Fibroblast of lung (primary cell): ENCODE data around the gene HSD11B1L. TPM values are rescaled to one million over a fixed set of nuclear protein-coding genes. Genes with fewer than 3 reads are reported as not detected.

Experiments
- DNase-seq, 2 donors: peaks; one replicate each; pipeline versions ENCODE4 v3.0.0 to v3.0.0-alpha.2; 2010; ENCODE audit warnings: low read depth in 2 of 2
- H2AFZ ChIP-seq: 2 replicates; pipeline ENCODE4 v1.5.1; 2012; ENCODE audit warnings: low read length, control low read depth, inconsistent platforms
- H3K27ac ChIP-seq: 2 replicates; pipeline ENCODE4 v1.5.1; 2011; ENCODE audit warnings: low read length, control low read depth; ENCODE audit not compliant: insufficient read depth
- H3K27me3 ChIP-seq: 2 replicates; pipeline ENCODE4 v1.5.1; 2011; ENCODE audit warnings: mild to moderate bottlenecking, low read length; ENCODE audit not compliant: control insufficient read depth, insufficient read depth
- H3K36me3 ChIP-seq: 2 replicates; pipeline ENCODE4 v1.5.1; 2011; ENCODE audit warnings: low read length; ENCODE audit not compliant: control insufficient read depth, insufficient read depth
- H3K4me1 ChIP-seq: 2 replicates; pipeline ENCODE4 v1.5.1; 2011; ENCODE audit warnings: low read length; ENCODE audit not compliant: control insufficient read depth, insufficient read depth; ENCODE audit errors: extremely low read depth
- H3K4me2 ChIP-seq: 2 replicates; pipeline ENCODE4 v1.5.1; 2011; ENCODE audit warnings: low read length, control low read depth; ENCODE audit not compliant: insufficient read depth; ENCODE audit errors: extremely low read depth
- H3K4me3 ChIP-seq, 4 experiments: fragments of 200-600 bp in 1 of 4; sonication (generic) in 1 of 4; replicated peaks in 1 of 4; 2 replicates each; pipeline ENCODE4 v1.5.1; 2011 to 2016; ENCODE audit warnings: low read length in 4 of 4, low read depth in 3 of 4, mild to moderate bottlenecking in 3 of 4, control low read depth in 2 of 4, inconsistent platforms in 1 of 4, mixed read lengths in 1 of 4; ENCODE audit not compliant: insufficient read depth in 1 of 4; ENCODE audit errors: control extremely low read depth in 1 of 4
- H3K79me2 ChIP-seq: 2 replicates; pipeline ENCODE4 v1.5.1; 2012; ENCODE audit warnings: mild to moderate bottlenecking, low read length, inconsistent platforms; ENCODE audit not compliant: control insufficient read depth, insufficient read depth
- H3K9ac ChIP-seq: 2 replicates; pipeline ENCODE4 v1.5.1; 2011; ENCODE audit warnings: mild to moderate bottlenecking, low read length, control low read depth; ENCODE audit not compliant: insufficient read depth
- H3K9me3 ChIP-seq: 2 replicates; pipeline ENCODE4 v1.5.1; 2012; ENCODE audit warnings: low read depth, low read length; ENCODE audit not compliant: control insufficient read depth, insufficient read depth
- H4K20me1 ChIP-seq: 2 replicates; pipeline ENCODE4 v1.5.1; 2011; ENCODE audit warnings: low read length; ENCODE audit not compliant: control insufficient read depth, insufficient read depth; ENCODE audit errors: extremely low read depth
- EZH2 ChIP-seq: IDR thresholded peaks from 2 replicates; pipeline ENCODE4 v1.5.1; 2012; ENCODE audit warnings: low read length, control low read depth, mild to moderate bottlenecking; ENCODE audit errors: missing control alignments
- polyA plus RNA-seq, 2 donors: library from polyadenylated mRNA; depleted of rRNA in 1 of 2; stranded (reverse) in 1 of 2; unstranded in 1 of 2; fragments of >200 nt; gene quantifications; 2 replicates each; pipeline ENCODE4 v1.2.1, GENCODE V29; 2011 to 2012; ENCODE audit warnings: missing spikeins in 1 of 2
- total RNA-seq: library from RNA; depleted of rRNA; stranded (reverse); fragments of >200 nt; gene quantifications from 2 replicates; pipeline ENCODE4 v1.2.1, GENCODE V29; 2014
- TF ChIP-seq, protein P1 (sequence below), 2 donors: IDR thresholded peaks in 1 of 2; conservative IDR thresholded peaks in 1 of 2; 1 replicate in 1 of 2; 2 replicates in 1 of 2; pipeline ENCODE4 v1.5.1; 2011 to 2012; ENCODE audit warnings: low read length in 2 of 2, control low read depth in 1 of 2, inconsistent platforms in 1 of 2, low read depth in 1 of 2, mild to moderate bottlenecking in 1 of 2

HSD11B1L gene
- total and polyA plus RNA-seq, 2 donors (not counting 1 experiment from before 2014, with no cell fraction given), result 5.1 to 13.0 TPM

DNA sequence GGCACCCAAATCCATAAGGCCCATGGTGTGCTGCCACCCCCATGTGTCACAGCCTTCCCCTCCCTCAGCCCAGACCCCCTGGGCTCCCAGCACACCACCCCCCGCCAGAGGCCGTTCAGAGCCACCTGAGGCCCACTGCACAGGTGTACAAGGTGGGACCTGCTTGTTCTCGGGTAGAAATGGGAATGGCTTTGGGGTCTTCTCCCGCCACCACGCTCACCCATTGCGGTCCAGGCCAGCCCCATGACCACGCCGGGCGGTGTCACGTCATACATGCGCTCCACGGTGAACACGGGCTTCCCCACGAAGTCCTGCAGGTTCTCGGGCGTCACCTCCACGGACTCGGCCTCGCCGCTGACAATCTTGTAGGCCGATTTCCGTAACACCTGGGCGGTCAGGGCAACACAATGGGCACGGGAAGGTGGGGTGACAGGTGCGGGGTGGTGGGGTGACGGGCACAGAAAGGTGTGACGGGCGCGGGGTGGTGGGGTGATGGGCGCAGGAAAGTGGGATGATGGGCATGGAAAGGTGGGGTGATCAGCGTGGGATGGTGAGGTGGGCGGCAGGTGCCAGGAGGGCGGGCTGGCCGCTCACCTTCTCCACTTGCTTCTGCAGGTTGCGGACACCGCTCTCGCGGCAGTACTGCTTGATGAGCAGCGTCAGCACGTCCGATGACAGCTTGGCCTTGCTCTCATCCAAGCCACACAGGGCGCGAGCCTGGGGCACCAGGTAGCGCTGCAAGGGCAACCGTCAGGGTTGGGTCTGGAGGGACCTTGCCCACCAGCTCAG lies 13.5 kb downstream of the HSD11B1L start:
- Histone ChIP-seq H3K79me2 (peaks cover 62% of the 10 kb centered on the region), H3K4me1 (peaks cover 2% of the 10 kb centered on the region), H3K4me2 (no peak overlapping the region), H2AFZ (no peak overlapping the region), H3K9ac (no peak overlapping the region), H3K36me3 (peaks cover 56% of the 10 kb centered on the region), H3K27me3 (no peaks in the 10 kb centered on the region), H3K9me3 (no peaks in the 10 kb centered on the region), H3K4me3 (no peak overlapping the region), H4K20me1 (no peaks in the 10 kb centered on the region), H3K27ac (no peak overlapping the region)
- no peak for TF ChIP-seq EZH2
- TF ChIP-seq, protein P1, sequence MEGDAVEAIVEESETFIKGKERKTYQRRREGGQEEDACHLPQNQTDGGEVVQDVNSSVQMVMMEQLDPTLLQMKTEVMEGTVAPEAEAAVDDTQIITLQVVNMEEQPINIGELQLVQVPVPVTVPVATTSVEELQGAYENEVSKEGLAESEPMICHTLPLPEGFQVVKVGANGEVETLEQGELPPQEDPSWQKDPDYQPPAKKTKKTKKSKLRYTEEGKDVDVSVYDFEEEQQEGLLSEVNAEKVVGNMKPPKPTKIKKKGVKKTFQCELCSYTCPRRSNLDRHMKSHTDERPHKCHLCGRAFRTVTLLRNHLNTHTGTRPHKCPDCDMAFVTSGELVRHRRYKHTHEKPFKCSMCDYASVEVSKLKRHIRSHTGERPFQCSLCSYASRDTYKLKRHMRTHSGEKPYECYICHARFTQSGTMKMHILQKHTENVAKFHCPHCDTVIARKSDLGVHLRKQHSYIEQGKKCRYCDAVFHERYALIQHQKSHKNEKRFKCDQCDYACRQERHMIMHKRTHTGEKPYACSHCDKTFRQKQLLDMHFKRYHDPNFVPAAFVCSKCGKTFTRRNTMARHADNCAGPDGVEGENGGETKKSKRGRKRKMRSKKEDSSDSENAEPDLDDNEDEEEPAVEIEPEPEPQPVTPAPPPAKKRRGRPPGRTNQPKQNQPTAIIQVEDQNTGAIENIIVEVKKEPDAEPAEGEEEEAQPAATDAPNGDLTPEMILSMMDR (conservative IDR thresholded peaks at IDR 0.05 in 1 of 2, IDR thresholded peaks at IDR 0.05 in 1 of 2; ENCODE audit: low read depth in 1 of 2, low read length in 2 of 2), result no peak
- DNase-seq, result no peak

DNA sequence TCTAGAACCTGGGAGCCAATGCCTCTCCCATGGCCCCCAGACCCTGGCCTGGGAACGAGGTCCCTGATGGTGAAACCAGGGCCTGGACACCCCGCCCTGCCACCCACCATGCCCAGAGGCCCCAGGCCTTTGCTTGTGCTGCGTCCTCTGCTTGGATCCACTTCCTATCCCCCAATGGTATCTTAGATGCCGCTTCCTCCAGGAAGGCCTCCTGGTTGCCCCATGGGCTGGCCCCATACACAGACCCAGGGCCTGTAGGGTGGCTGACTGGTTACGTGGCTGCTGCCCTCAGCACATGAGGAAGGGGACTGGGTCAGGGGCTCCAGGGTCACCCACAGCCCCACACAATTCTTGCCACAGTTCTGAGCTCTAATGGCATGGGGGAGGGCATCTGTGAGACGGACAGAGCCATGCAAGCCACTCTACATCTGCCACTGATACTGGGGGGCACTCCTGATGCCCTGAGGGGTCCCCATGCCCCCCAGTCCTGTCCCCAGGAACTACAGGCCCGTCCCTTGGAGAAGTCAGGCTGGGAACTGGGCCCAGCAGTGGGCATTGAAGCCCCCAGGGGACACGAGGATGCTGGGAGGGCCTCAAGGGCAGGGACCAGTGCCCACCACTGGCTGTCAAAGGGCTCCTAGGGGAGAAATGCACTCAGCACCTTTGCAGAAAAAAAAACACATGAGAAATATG lies 14.3 kb downstream of the HSD11B1L start:
- no peak for DNase-seq
- Histone ChIP-seq H4K20me1 (no peaks in the 10 kb centered on the region), H3K4me1 (peaks cover 2% of the 10 kb centered on the region), H2AFZ (no peak overlapping the region), H3K27me3 (no peaks in the 10 kb centered on the region), H3K4me3 (no peak overlapping the region), H3K27ac (no peak overlapping the region), H3K4me2 (no peak overlapping the region), H3K9me3 (no peaks in the 10 kb centered on the region), H3K79me2 (peaks cover 62% of the 10 kb centered on the region), H3K36me3 (peaks cover 56% of the 10 kb centered on the region), H3K9ac (no peak overlapping the region)
- TF ChIP-seq, protein P1 (conservative IDR thresholded peaks at IDR 0.05 in 1 of 2, IDR thresholded peaks at IDR 0.05 in 1 of 2; ENCODE audit: low read depth in 1 of 2, low read length in 2 of 2), result no peak
- TF ChIP-seq EZH2, result no peak

DNA sequence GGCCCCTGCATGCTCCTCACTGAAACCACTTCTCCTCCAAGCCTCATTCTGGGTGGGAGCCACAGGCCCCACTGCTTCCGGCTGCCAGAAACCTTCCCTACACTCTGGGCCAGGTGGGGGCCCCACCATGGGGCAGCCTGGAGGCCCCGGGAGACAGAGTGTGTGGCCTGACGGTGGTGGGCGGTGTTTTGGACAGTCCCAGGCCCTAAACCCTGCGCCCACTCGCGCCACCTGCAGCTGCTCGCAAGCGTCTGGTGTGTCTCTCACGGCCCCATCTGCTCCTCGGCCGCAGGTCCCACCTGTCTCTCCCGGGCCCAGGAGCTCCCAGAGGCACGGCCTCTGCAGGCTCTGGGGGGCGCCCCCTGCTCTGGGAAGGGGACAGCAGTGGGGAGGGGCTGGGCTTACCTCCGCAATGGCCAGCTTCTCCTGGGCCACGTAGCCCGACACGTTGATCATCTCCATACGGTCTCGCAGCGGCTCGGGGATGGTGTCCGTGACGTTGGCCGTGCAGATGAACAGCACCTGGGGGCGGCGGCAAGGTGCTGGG lies 14.9 kb downstream of the HSD11B1L start:
- H3K79me2 ChIP-seq, result peaks cover 56% of the 10 kb centered on the region
- no peak overlapping the region for H3K4me2 ChIP-seq
- no peak for DNase-seq
- H3K4me1 ChIP-seq, result peaks cover 2% of the 10 kb centered on the region
- H3K27me3 ChIP-seq, result no peaks in the 10 kb centered on the region
- no peak overlapping the region for H3K9ac ChIP-seq
- no peak for TF ChIP-seq EZH2
- TF ChIP-seq, protein P1 (conservative IDR thresholded peaks at IDR 0.05 in 1 of 2, IDR thresholded peaks at IDR 0.05 in 1 of 2; ENCODE audit: low read depth in 1 of 2, low read length in 2 of 2), result no peak
- peaks cover 60% of the 10 kb centered on the region for H3K36me3 ChIP-seq
- no peak overlapping the region for H3K27ac ChIP-seq
- no peaks in the 10 kb centered on the region for H3K9me3 ChIP-seq
- H4K20me1 ChIP-seq, result no peaks in the 10 kb centered on the region
- no peak overlapping the region for H3K4me3 ChIP-seq
- no peak overlapping the region for H2AFZ ChIP-seq
